ENCODE results near the gene MSI2.

MSI2 gene

DNA sequence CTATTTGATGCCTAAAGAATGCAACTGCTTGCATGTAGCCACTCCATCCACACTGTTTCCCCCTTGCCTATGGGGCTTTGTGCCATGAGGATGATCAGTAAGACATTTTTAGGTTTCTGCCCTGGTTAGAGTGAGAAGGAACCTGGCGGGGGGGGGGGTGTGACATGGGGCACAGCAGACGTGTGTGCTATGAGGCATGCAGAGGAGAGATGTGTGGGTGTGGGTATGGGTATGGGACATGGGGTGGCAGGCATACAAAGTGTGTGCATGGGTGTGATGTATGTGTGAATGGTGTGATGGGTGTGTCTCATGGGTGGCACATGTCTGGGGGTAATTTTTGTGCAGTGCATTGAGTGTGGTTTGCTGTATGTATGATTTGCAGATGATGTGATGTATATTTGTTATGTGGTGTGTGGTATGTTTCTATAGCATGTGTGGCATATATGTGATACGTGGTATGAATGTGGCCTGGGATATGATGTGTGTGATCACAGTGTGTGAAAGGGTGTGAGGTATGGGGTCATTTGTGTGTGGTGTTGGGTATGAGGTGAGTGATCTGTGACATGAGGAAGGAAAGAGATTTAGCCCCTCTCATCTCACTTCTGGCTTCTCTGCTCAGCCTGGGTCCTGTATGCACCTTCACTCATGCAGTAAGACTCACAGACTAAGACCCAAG lies 473.8 kb downstream of the MSI2 start:
- H3K79me2 ChIP-seq (ENCODE audit: insufficient read depth, low read length), result no peaks in the 10 kb centered on the region
- no peaks in the 10 kb centered on the region for H3F3A ChIP-seq (ENCODE audit: insufficient read depth, low read length)
- no peaks in the 10 kb centered on the region for H3K9me3 ChIP-seq (ENCODE audit: low read length)
- no peak overlapping the region for H2AFZ ChIP-seq (ENCODE audit: low read length)
- no peaks in the 10 kb centered on the region for H3K36me3 ChIP-seq (ENCODE audit: insufficient read depth, low read length)
- H4K20me1 ChIP-seq (ENCODE audit: insufficient read depth, low read length), result no peaks in the 10 kb centered on the region
- no peak overlapping the region for H3K9ac ChIP-seq (ENCODE audit: low read length)
- no peaks in the 10 kb centered on the region for H3K9me2 ChIP-seq (ENCODE audit: low read depth, low read length)
- H3K4me2 ChIP-seq (ENCODE audit: low read length), result no peak overlapping the region
- no peaks in the 10 kb centered on the region for H3K4me1 ChIP-seq (ENCODE audit: insufficient read depth, low read length, severe bottlenecking)
- no peak overlapping the region for H3K27ac ChIP-seq (ENCODE audit: low read depth, low read length, poor library complexity, severe bottlenecking)
- no peak for TF ChIP-seq EZH2 (IDR thresholded peaks at IDR 0.05; ENCODE audit: borderline replicate concordance, low read length)
- TF ChIP-seq, protein P1, sequence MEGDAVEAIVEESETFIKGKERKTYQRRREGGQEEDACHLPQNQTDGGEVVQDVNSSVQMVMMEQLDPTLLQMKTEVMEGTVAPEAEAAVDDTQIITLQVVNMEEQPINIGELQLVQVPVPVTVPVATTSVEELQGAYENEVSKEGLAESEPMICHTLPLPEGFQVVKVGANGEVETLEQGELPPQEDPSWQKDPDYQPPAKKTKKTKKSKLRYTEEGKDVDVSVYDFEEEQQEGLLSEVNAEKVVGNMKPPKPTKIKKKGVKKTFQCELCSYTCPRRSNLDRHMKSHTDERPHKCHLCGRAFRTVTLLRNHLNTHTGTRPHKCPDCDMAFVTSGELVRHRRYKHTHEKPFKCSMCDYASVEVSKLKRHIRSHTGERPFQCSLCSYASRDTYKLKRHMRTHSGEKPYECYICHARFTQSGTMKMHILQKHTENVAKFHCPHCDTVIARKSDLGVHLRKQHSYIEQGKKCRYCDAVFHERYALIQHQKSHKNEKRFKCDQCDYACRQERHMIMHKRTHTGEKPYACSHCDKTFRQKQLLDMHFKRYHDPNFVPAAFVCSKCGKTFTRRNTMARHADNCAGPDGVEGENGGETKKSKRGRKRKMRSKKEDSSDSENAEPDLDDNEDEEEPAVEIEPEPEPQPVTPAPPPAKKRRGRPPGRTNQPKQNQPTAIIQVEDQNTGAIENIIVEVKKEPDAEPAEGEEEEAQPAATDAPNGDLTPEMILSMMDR (IDR thresholded peaks at IDR 0.05; ENCODE audit: low read length), result no peak
- H3K27me3 ChIP-seq (ENCODE audit: insufficient read depth, low read length), result no peaks in the 10 kb centered on the region; the same call in 1 of the 2 replicates
- no peak overlapping the region for H3K4me3 ChIP-seq (ENCODE audit: low read depth, low read length, poor library complexity, severe bottlenecking)

DNA sequence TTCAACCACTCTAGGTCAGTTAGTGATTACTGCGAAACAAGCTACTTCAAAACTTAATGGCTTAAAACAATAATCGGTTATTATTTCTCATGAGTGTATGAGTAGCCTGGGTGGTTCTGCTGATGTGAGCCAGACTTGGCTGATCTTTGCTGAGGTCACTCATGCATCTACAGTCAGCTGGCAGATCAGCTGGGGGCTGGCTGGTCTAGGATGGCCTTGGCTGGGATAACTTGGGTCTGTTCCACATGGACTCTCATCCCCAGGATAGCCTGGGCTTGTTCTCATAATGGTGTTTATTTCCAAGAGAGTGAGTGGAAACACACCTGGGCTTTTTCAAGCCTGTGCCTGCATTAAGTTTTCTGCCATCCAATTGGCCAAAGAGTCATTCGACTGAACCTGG lies 475.7 kb downstream of the MSI2 start:
- no peak overlapping the region for H3K4me2 ChIP-seq (ENCODE audit: low read length)
- H3K9ac ChIP-seq (ENCODE audit: low read length), result no peak overlapping the region
- no peaks in the 10 kb centered on the region; the same call in 1 of the 2 replicates for H3K27me3 ChIP-seq (ENCODE audit: insufficient read depth, low read length)
- TF ChIP-seq EZH2 (IDR thresholded peaks at IDR 0.05; ENCODE audit: borderline replicate concordance, low read length), result no peak
- TF ChIP-seq, protein P1 (IDR thresholded peaks at IDR 0.05; ENCODE audit: low read length), result no peak
- no peaks in the 10 kb centered on the region for H3K79me2 ChIP-seq (ENCODE audit: insufficient read depth, low read length)
- H3K36me3 ChIP-seq (ENCODE audit: insufficient read depth, low read length), result no peaks in the 10 kb centered on the region
- H3K9me3 ChIP-seq (ENCODE audit: low read length), result no peaks in the 10 kb centered on the region
- H2AFZ ChIP-seq (ENCODE audit: low read length), result no peak overlapping the region
- no peaks in the 10 kb centered on the region for H3F3A ChIP-seq (ENCODE audit: insufficient read depth, low read length)
- H3K27ac ChIP-seq (ENCODE audit: low read depth, low read length, poor library complexity, severe bottlenecking), result no peak overlapping the region
- H3K4me1 ChIP-seq (ENCODE audit: insufficient read depth, low read length, severe bottlenecking), result no peaks in the 10 kb centered on the region
- no peaks in the 10 kb centered on the region for H3K9me2 ChIP-seq (ENCODE audit: low read depth, low read length)
- no peak overlapping the region for H3K4me3 ChIP-seq (ENCODE audit: low read depth, low read length, poor library complexity, severe bottlenecking)
- H4K20me1 ChIP-seq (ENCODE audit: insufficient read depth, low read length), result no peaks in the 10 kb centered on the region

DNA sequence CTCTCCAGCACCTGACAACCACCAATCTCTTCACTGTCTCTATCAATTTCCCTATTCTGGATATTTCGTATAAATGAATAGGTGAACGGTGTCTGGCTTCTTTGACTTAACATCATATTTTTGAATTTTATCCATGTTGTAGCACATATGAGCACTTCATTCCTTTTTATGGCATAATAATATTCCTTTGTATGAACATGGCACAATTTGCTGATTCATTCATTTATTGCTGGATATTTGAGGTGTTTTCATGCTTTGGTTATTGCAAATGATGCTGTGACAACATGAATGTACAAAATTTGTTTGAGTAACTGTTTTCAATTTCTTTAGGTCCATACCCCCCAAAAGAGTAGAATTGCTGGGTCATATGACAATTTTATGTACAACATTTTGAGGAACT lies 476.8 kb downstream of the MSI2 start:
- no peaks in the 10 kb centered on the region for H3K79me2 ChIP-seq (ENCODE audit: insufficient read depth, low read length)
- no peaks in the 10 kb centered on the region; the same call in 1 of the 2 replicates for H3K27me3 ChIP-seq (ENCODE audit: insufficient read depth, low read length)
- no peak overlapping the region for H3K27ac ChIP-seq (ENCODE audit: low read depth, low read length, poor library complexity, severe bottlenecking)
- no peak overlapping the region for H3K4me3 ChIP-seq (ENCODE audit: low read depth, low read length, poor library complexity, severe bottlenecking)
- no peaks in the 10 kb centered on the region for H4K20me1 ChIP-seq (ENCODE audit: insufficient read depth, low read length)
- no peak overlapping the region for H2AFZ ChIP-seq (ENCODE audit: low read length)
- no peaks in the 10 kb centered on the region for H3K9me3 ChIP-seq (ENCODE audit: low read length)
- no peak overlapping the region for H3K9ac ChIP-seq (ENCODE audit: low read length)
- H3K36me3 ChIP-seq (ENCODE audit: insufficient read depth, low read length), result no peaks in the 10 kb centered on the region
- no peaks in the 10 kb centered on the region for H3F3A ChIP-seq (ENCODE audit: insufficient read depth, low read length)
- H3K4me2 ChIP-seq (ENCODE audit: low read length), result no peak overlapping the region
- H3K9me2 ChIP-seq (ENCODE audit: low read depth, low read length), result no peaks in the 10 kb centered on the region
- TF ChIP-seq EZH2 (IDR thresholded peaks at IDR 0.05; ENCODE audit: borderline replicate concordance, low read length), result no peak
- H3K4me1 ChIP-seq (ENCODE audit: insufficient read depth, low read length, severe bottlenecking), result no peaks in the 10 kb centered on the region
